Esophagus muscularis mucosa (tissue), 4 donors: ENCODE measurements around the gene ANO6. TPM values are rescaled to one million over a fixed set of nuclear protein-coding genes. Genes with fewer than 3 reads are reported as not detected.
A peak's percentile ranks its signal among the peaks of the same experiment; 100 is the strongest.

Experiments used
- DNase-seq: peaks from one replicate; pipeline ENCODE4 v3.0.0-alpha.2; 2017; ENCODE audit errors: extremely low spot score
- H3K27ac ChIP-seq, 4 donors: fragments of 200-600 bp; sonication (generic); replicated peaks in 1 of 4; 1 replicate in 3 of 4; 2 replicates in 1 of 4; pipeline ENCODE4 v1.5.1; 2016 to 2019; ENCODE audit warnings: mild to moderate bottlenecking in 1 of 4
- H3K27me3 ChIP-seq, 4 donors: fragments of 200-600 bp; sonication (generic); one replicate each; pipeline versions ENCODE4 v1.5.1 to v1.6.0; 2016 to 2019
- H3K36me3 ChIP-seq, 4 donors: fragments of 200-600 bp; sonication (generic); one replicate each; pipeline ENCODE4 v1.5.1; 2016 to 2019
- H3K4me1 ChIP-seq, 4 donors: fragments of 200-600 bp; sonication (generic); one replicate each; pipeline ENCODE4 v1.5.1; 2016 to 2019
- H3K4me3 ChIP-seq, 4 donors: fragments of 200-600 bp; sonication (generic); 1 replicate in 2 of 4; 2 replicates in 2 of 4; pipeline ENCODE4 v1.5.1; 2016 to 2019; ENCODE audit warnings: mild to moderate bottlenecking in 4 of 4, moderate library complexity in 1 of 4
- H3K9me3 ChIP-seq, 4 donors: fragments of 200-600 bp; sonication (generic); 1 replicate in 3 of 4; 2 replicates in 1 of 4; pipeline ENCODE4 v1.5.1; 2016 to 2019
- EP300 ChIP-seq: sonication (generic); formaldehyde crosslinking; IDR thresholded peaks from one replicate; pipeline ENCODE4 v1.6.1; 2017; ENCODE audit warnings: antibody characterized with exemption
- POLR2A ChIP-seq: fragments of 450-650 bp; IDR thresholded peaks from one replicate; pipeline ENCODE4 v1.6.1; 2017; ENCODE audit warnings: antibody characterized with exemption, moderate library complexity, mild to moderate bottlenecking, low read depth
- POLR2AphosphoS5 ChIP-seq, 2 donors: sonication (generic); formaldehyde crosslinking; IDR thresholded peaks; one replicate each; pipeline ENCODE4 v1.6.1; 2017; ENCODE audit warnings: antibody characterized with exemption in 2 of 2
- WGBS: methylation state at CpG from one replicate; pipeline ENCODE4 v1.1.5; 2018; 5-methylcytosine and 5-hydroxymethylcytosine counted together
- intact Hi-C: fragments of 100-400 bp; cut with DNase I; formaldehyde crosslinking; loops from one replicate; pipeline ENCODE4 v1.15.1; 2023
- total RNA-seq, 4 donors: library from RNA; depleted of rRNA; stranded (reverse); fragments of >200 nt; gene quantifications; one replicate each; pipeline versions ENCODE4 v1.1.0 to v1.2.1, GENCODE V29; 2016
- TF ChIP-seq, protein P1 (sequence below), 3 experiments: fragments of 200-600 bp in 2 of 3; fragments of 450-650 bp in 1 of 3; sonication (generic) in 2 of 3; IDR thresholded peaks; one replicate each; pipeline ENCODE4 v1.5.1; 2017 to 2019; ENCODE audit warnings: antibody characterized with exemption in 3 of 3, mild to moderate bottlenecking in 2 of 3, moderate library complexity in 1 of 3

ANO6 gene
- total RNA-seq, 4 donors from 2014 or later: 141 to 208 (median 166) TPM

DNA sequence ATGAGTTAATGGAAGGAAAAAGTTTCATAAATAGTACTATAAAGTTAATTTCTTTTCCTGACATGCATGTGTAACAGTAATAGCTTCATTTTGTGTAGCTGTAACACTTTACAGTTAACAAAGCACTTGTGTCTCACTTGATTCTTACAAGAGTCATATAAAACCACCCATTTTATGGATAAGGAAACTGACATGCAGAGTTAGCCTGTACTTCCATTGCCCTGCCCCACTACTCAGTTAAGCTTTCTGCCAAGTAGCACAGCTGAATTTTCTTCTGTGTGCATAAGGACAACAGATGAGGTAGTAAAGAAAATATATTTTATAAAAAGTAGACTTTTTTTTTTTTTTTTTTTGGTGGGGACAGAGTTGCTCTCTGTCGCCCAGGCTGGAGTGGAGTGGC, 32.2 kb downstream of the ANO6 start:
- H3K9me3 ChIP-seq: no peaks in the 10 kb centered on the region
- no peaks in the 10 kb centered on the region for H3K27me3 ChIP-seq
- H3K4me1 ChIP-seq: peaks cover 4 to 88% (median 71%) of the 10 kb centered on the region in 4 donors
- no peak for DNase-seq
- intact Hi-C loops: no loop called here
- H3K36me3 ChIP-seq: no peaks in the 10 kb centered on the region
- TF ChIP-seq EP300 (no peak), POLR2A (no peak), POLR2AphosphoS5 (IDR thresholded peaks at IDR 0.05) (no peak)
- TF ChIP-seq, protein P1, sequence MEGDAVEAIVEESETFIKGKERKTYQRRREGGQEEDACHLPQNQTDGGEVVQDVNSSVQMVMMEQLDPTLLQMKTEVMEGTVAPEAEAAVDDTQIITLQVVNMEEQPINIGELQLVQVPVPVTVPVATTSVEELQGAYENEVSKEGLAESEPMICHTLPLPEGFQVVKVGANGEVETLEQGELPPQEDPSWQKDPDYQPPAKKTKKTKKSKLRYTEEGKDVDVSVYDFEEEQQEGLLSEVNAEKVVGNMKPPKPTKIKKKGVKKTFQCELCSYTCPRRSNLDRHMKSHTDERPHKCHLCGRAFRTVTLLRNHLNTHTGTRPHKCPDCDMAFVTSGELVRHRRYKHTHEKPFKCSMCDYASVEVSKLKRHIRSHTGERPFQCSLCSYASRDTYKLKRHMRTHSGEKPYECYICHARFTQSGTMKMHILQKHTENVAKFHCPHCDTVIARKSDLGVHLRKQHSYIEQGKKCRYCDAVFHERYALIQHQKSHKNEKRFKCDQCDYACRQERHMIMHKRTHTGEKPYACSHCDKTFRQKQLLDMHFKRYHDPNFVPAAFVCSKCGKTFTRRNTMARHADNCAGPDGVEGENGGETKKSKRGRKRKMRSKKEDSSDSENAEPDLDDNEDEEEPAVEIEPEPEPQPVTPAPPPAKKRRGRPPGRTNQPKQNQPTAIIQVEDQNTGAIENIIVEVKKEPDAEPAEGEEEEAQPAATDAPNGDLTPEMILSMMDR (IDR thresholded peaks at IDR 0.05): no peak
- 100% methylated on average over 1 of the region's 1 CpG for WGBS
- H3K27ac ChIP-seq: no peak overlapping the region
- H3K4me3 ChIP-seq: no peak overlapping the region

GRCh38 chr12:45254254-45254653, 38.4 kb downstream of the ANO6 start:
- no peaks in the 10 kb centered on the region for H3K9me3 ChIP-seq
- 50% methylated on average over 1 of the region's 1 CpG for WGBS
- intact Hi-C loops: no loop called here
- H3K36me3 ChIP-seq: no peaks in the 10 kb centered on the region
- no peak overlapping the region for H3K4me3 ChIP-seq
- no peaks in the 10 kb centered on the region for H3K27me3 ChIP-seq
- DNase-seq: no peak
- H3K27ac ChIP-seq: peak overlapping the region in 3 of 4 donors; percentile 21 to 57 (median 55)
- TF ChIP-seq POLR2AphosphoS5 (IDR thresholded peaks at IDR 0.05) (no peak), POLR2A (no peak), EP300 (no peak)
- TF ChIP-seq, protein P1 (IDR thresholded peaks at IDR 0.05): no peak
- peaks cover 9 to 95% (median 90%) of the 10 kb centered on the region in 4 donors for H3K4me1 ChIP-seq

GRCh38 chr12:45256721-45257120, 40.8 kb downstream of the ANO6 start:
- Histone ChIP-seq H3K36me3 (no peaks in the 10 kb centered on the region), H3K4me3 (no peak overlapping the region), H3K9me3 (no peaks in the 10 kb centered on the region), H3K27ac (peak overlapping the region in 3 of 4 donors; percentile 15 to 47 (median 46)), H3K27me3 (no peaks in the 10 kb centered on the region), H3K4me1 (peaks cover 26 to 95% (median 92%) of the 10 kb centered on the region in 4 donors)
- no peak for DNase-seq
- no peak for TF ChIP-seq POLR2AphosphoS5 (IDR thresholded peaks at IDR 0.05)
- TF ChIP-seq, protein P1 (IDR thresholded peaks at IDR 0.05): no peak
- no peak for TF ChIP-seq POLR2A
- no peak for TF ChIP-seq EP300
- intact Hi-C loops: no loop called here

GRCh38 chr12:45257185-45257930, 41.5 kb downstream of the ANO6 start:
- no peak overlapping the region for H3K4me3 ChIP-seq
- H3K9me3 ChIP-seq: no peaks in the 10 kb centered on the region
- H3K36me3 ChIP-seq: no peaks in the 10 kb centered on the region
- peak overlapping the region; percentile 14 to 47 (median 30) for H3K27ac ChIP-seq
- peaks cover 26 to 92% (median 91%) of the 10 kb centered on the region in 4 donors for H3K4me1 ChIP-seq
- DNase-seq: no peak
- intact Hi-C loops: no loop called here
- WGBS: 73% methylated on average over 6 of the region's 6 CpGs
- H3K27me3 ChIP-seq: no peaks in the 10 kb centered on the region
- TF ChIP-seq EP300: no peak
- TF ChIP-seq POLR2A: no peak
- no peak for TF ChIP-seq POLR2AphosphoS5 (IDR thresholded peaks at IDR 0.05)
- TF ChIP-seq, protein P1 (IDR thresholded peaks at IDR 0.05): no peak

GRCh38 chr12:45259675-45260074, 43.8 kb downstream of the ANO6 start:
- WGBS: 43% methylated on average over 3 of the region's 3 CpGs
- no peak for DNase-seq
- Histone ChIP-seq H3K4me1 (peaks cover 40 to 94% (median 88%) of the 10 kb centered on the region in 4 donors), H3K9me3 (no peaks in the 10 kb centered on the region), H3K36me3 (no peaks in the 10 kb centered on the region), H3K4me3 (no peak overlapping the region), H3K27ac (peak overlapping the region; percentile 15 to 64 (median 50)), H3K27me3 (no peaks in the 10 kb centered on the region)
- no peak for TF ChIP-seq EP300
- TF ChIP-seq POLR2AphosphoS5 (IDR thresholded peaks at IDR 0.05): no peak
- TF ChIP-seq POLR2A: no peak
- TF ChIP-seq, protein P1 (IDR thresholded peaks at IDR 0.05): no peak
- intact Hi-C loops: loop anchor here (5.0 kb wide), 1 partner anchor 42 kb away; the partner anchor contains the start of gene ANO6
